ENCODE results near the gene TBPL2. TPM values are rescaled to one million over a fixed set of nuclear protein-coding genes. Genes with fewer than 3 reads are reported as not detected.

The TBPL2 gene
- total RNA-seq, 1 experiment from 2014 or later, result not detected

GRCh38 chr14:55438066-55438683 lies 2.2 kb downstream of the TBPL2 start:
- Histone ChIP-seq H3K27me3 (ENCODE audit: insufficient read depth, low read length) (no peaks in the 10 kb centered on the region), H3K27ac (ENCODE audit: insufficient read length, low read depth, low read length) (no peak overlapping the region), H2AK5ac (ENCODE audit: insufficient read length, low read length) (no peak overlapping the region), H3K18ac (ENCODE audit: insufficient read length, low read depth, low read length) (no peak overlapping the region), H2AFZ (ENCODE audit: low read length) (no peak overlapping the region), H3K4ac (ENCODE audit: low read depth, low read length) (no peak overlapping the region), H3K9ac (ENCODE audit: extremely low read depth, insufficient read length, low read length) (no peak overlapping the region), H4K91ac (ENCODE audit: insufficient read length, low read depth, low read length) (no peak overlapping the region), H3K23ac (ENCODE audit: insufficient read length, low read depth, low read length) (no peak overlapping the region), H4K8ac (replicated peaks; ENCODE audit: insufficient read length, low read depth, low read length) (no peak overlapping the region), H2BK20ac (ENCODE audit: low read depth, low read length, poor library complexity, severe bottlenecking) (no peak overlapping the region), H2BK5ac (ENCODE audit: insufficient read length, low read length) (no peak overlapping the region), H2BK120ac (ENCODE audit: low read depth, low read length, poor library complexity, severe bottlenecking) (no peak overlapping the region), H3K56ac (ENCODE audit: insufficient read length, low read depth, low read length) (no peak overlapping the region), H4K5ac (ENCODE audit: insufficient read length, low read depth, low read length) (no peak overlapping the region), H2BK12ac (ENCODE audit: insufficient read length, low read depth, low read length) (no peak overlapping the region), H3K4me2 (ENCODE audit: insufficient read depth, insufficient read length, low read length) (no peak overlapping the region), H3K9me3 (ENCODE audit: control insufficient read depth, low read depth, low read length) (no peaks in the 10 kb centered on the region), H3T11ph (ENCODE audit: low read length) (no peak overlapping the region), H3K79me2 (ENCODE audit: insufficient read depth, low read length) (no peaks in the 10 kb centered on the region), H3K14ac (ENCODE audit: insufficient read depth, low read length) (no peak overlapping the region), H3K23me2 (ENCODE audit: insufficient read length, low read depth, low read length, poor library complexity, severe bottlenecking) (no peaks in the 10 kb centered on the region), H4K20me1 (ENCODE audit: control insufficient read depth, insufficient read depth, insufficient read length) (no peaks in the 10 kb centered on the region), H3K4me1 (ENCODE audit: insufficient read depth, low read length) (peaks cover 2% of the 10 kb centered on the region; the same call in 1 of the 2 replicates), H3K79me1 (ENCODE audit: insufficient read depth, low read depth, low read length, poor library complexity, severe bottlenecking) (no peaks in the 10 kb centered on the region), H2BK15ac (ENCODE audit: low read depth, low read length) (no peak overlapping the region)
- H3K27me3 Mint-ChIP-seq (ENCODE audit: low read depth), result peaks cover 3% of the 10 kb centered on the region; the same call in 1 of the 2 replicates
- peaks cover 11% of the 10 kb centered on the region in 2 experiments for H3K4me1 Mint-ChIP-seq
- no CpG with 5 or more reads among the region's 10 CpGs for WGBS (ENCODE audit: extremely low coverage, insufficient read length, low lambda C conversion rate)
- no peaks in the 10 kb centered on the region for H3K36me3 Mint-ChIP-seq (ENCODE audit: insufficient read depth in 1 of 3, low read depth in 3 of 3)
- no peaks in the 10 kb centered on the region; a peak in 1 of 5 replicates for H3K9me3 Mint-ChIP-seq
- H3K27ac Mint-ChIP-seq, result 0 out of 7 replicates have a peak overlapping the region, but pooled peaks of 1 of the 3 experiments have one; percentile 19
- DNase-seq, result no peak
- H3K4me3 Mint-ChIP-seq, result no peak overlapping the region
- TF ChIP-seq CTCF (conservative IDR thresholded peaks at IDR 0.05), result peak; percentile 70
